Measurements from ENCODE around the gene EIF2B1. TPM values are rescaled to one million over a fixed set of nuclear protein-coding genes. Genes with fewer than 3 reads are reported as not detected.
"Not testable (repeated sequence)": the region's sequence is repeated elsewhere in the genome, so short reads cannot be mapped to it uniquely, and the experiment has no call there.

EIF2B1 gene
- polyA plus RNA-seq, 1 donor: 42.7 TPM

GRCh38 chr12:123617580-123617979 lies 15.9 kb downstream of the EIF2B1 start:
- DNase-seq (ENCODE audit: low read depth): no peak

DNA sequence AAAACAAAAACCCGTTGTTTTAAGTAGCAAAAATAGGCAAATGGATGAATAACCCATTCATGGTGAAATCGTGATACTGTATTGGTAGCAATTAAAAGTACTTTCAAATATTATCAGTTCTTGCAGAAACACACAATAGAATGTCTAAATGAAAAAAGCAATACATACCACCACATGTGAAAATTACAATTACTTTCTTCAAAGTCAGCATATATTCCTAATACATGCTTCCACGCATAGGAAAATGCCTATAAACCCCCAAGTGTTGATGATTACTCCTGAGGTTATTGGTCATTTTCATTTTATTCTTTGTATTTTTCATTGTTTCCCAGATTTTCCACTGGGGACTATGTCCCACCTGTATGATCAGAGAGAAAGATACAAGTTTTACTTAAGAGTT lies 16.3 kb downstream of the EIF2B1 start:
- DNase-seq (ENCODE audit: low read depth): no peak

GRCh38 chr12:123614531-123614930 lies 19.0 kb downstream of the EIF2B1 start:
- no peak for DNase-seq (ENCODE audit: low read depth)

- no peak for DNase-seq (ENCODE audit: low read depth)
Observed at GRCh38 chr12:123614110-123614509, 19.4 kb downstream of the EIF2B1 start.

GRCh38 chr12:123608182-123608581 lies 25.3 kb downstream of the EIF2B1 start:
- no peak for DNase-seq (ENCODE audit: low read depth)

GRCh38 chr12:123607756-123608155 lies 25.7 kb downstream of the EIF2B1 start:
- no peak for DNase-seq (ENCODE audit: low read depth)

GRCh38 chr12:123603495-123603894 lies 30.0 kb downstream of the EIF2B1 start:
- not testable (repeated sequence) for DNase-seq (ENCODE audit: low read depth)

- DNase-seq (ENCODE audit: low read depth): no peak
Observed at GRCh38 chr12:123602651-123603195, 30.8 kb downstream of the EIF2B1 start.

- peak; percentile 40 for DNase-seq (ENCODE audit: low read depth)
Observed at GRCh38 chr12:123601602-123602489, 31.6 kb downstream of the EIF2B1 start, which contains the start of gene DDX55. DDX55 (plus strand) TSS chr12:123602099; CDS start chr12:123602149, 50 bp downstream.

DNA sequence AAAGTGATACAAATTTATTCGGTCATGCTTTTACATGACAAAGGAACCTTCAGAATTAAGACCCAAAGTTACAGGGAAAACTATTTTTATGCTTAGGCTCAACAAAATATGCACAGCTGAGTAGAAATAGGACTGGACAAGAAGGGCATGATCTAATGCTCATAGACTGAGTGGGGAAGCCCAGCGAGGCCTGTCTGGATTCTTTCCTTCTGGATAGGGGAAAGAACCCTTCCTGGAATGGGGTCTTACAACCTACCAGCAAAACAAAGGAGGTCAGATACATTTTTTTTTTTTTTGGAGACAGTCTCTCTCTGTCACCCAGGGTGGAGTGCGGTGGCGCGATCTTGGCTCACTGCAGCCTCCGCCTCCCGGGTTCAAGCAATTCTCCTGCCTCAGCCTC lies 33.8 kb downstream of the EIF2B1 start:
- no peak for DNase-seq (ENCODE audit: low read depth)

- no peak for DNase-seq (ENCODE audit: low read depth)
Observed at GRCh38 chr12:123599310-123599709, 34.2 kb downstream of the EIF2B1 start.

GRCh38 chr12:123598522-123598921 lies 35.0 kb downstream of the EIF2B1 start:
- no peak for DNase-seq (ENCODE audit: low read depth)

DNA sequence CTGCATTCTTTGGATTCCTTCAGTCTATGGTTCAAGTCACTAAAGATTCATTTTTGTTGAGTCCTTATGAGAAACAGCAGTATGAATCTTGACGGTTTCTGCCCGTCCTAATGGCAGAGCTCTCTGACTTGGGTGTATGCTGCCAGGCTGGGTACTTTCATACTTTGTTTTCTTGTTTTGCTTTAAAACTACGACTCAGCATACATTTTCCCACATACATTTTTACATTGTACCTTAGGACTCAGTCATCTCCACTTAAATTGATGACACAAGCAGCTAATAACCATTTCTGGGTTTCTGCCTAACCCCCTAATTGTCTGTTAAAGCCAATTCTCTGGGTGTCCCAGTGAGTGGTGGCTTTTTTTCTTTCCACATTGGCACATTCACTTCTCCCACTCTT lies 36.4 kb downstream of the EIF2B1 start:
- no peak for DNase-seq (ENCODE audit: low read depth)

GRCh38 chr12:123595729-123596128 lies 37.8 kb downstream of the EIF2B1 start:
- DNase-seq (ENCODE audit: low read depth): no peak

- DNase-seq (ENCODE audit: low read depth): no peak
Observed at GRCh38 chr12:123591702-123592481, 41.6 kb downstream of the EIF2B1 start.

DNA sequence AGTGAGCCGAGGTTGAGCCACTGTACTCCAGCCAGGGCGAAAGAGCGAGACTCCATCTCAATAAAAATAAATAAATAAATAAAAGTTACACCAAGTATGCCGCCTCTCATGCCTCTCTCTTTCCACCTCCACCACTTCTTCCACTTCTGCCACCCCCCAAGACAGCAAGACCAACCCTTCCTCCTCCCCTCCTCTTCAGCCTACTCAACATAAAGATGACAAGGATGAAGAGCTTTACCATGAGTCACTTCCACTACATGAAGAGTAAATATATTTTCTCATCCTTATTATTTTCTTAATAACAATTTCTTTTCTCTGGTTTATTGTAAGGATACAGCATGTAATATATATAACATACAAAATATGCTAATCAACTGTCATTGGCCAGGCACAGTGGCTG lies 52.7 kb downstream of the EIF2B1 start:
- no peak for DNase-seq (ENCODE audit: low read depth)

DNA sequence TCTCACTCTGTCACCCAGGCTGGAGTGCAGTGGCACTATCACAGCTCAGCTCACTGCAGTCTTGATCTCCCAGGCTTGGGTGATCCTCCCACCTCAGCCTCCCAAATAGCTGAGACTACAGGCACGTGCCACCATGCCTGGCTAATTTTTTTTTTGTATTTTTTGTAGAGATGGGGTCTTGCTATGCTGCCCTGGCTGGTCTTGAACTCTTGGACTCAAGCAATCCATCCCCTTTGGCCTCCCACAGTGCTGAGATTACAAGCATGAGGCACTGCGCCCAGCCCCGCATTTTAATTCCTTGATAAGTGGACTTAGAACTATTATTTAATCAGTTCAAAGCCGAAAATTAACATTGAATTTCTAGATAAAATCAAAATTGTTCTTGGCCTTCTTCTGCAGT lies 54.7 kb downstream of the EIF2B1 start:
- DNase-seq (ENCODE audit: low read depth): not testable (repeated sequence)

GRCh38 chr12:123578243-123578642 lies 55.2 kb downstream of the EIF2B1 start:
- DNase-seq (ENCODE audit: low read depth): no peak

DNA sequence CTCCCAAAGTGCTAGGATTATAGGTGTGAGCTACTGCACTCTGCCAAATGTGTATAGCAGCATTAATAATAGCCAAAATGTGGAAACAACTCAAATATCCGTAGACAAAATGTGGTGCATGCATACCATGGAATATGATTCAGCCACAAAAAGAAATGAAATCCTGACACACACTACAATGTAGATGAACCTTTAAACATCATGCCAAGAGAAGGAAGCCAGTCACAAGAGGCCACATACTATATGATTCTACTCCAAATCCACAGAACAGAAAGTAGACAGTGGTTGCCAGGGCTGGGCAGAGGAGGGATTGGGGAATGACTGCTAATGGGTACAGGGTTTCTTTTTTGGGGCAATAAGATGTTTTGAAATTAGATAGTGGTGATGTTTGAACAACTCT lies 56.9 kb downstream of the EIF2B1 start:
- DNase-seq (ENCODE audit: low read depth): no peak

DNA sequence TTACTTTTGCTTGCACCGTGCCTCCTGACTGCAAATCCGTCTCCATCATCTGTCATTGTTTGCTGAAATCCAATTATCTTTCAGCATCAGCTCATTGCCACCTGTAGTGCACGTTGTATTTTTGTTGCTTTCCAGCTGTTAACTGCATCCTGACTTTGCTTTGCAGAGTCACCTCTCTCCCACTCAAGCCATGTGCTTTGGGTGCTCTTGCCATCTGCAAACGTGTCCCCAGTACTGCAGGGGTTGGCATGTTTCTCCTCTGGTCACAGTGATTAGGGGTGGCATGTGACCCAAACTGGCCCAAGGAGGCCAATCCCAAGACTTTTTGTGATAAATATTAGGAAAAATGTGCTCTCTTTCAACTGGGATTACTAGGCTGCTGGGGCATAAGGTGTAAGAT lies 59.6 kb downstream of the EIF2B1 start:
- DNase-seq (ENCODE audit: low read depth): no peak

- DNase-seq (ENCODE audit: low read depth): no peak
Observed at GRCh38 chr12:123572391-123572790, 61.1 kb downstream of the EIF2B1 start.

DNA sequence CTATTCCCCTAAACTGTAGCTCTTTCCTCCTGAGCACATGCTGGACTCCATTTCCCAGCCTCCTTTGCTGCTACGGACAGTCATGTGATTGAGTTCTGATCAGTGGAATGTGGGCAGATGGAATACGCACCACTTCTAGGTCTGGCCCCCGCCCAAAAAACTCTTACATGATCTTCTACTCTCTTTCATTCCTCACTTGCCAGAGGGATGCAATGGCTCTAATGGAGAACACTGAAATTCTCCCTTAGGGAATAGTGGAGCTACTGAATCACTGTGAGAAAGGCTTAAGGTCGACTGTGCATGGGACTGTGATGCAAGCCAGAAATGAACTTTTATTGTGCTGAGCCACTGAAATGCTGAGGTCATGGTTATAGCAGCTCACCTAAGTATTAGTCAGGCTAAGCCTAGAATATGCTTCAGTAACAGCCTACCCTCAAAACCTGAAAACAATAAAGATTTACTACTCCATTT lies 62.1 kb downstream of the EIF2B1 start:
- DNase-seq (ENCODE audit: low read depth): no peak

All from forelimb muscle (tissue), 1 donor.